Liver (tissue), 9 donors: ENCODE measurements around the gene HMX1. TPM values are rescaled to one million over a fixed set of nuclear protein-coding genes. Genes with fewer than 3 reads are reported as not detected.

Source experiments
- DNase-seq: peaks from one replicate; pipeline ENCODE4 v3.0.0-alpha.2; 2017; ENCODE audit warnings: low spot score
- H3K27ac ChIP-seq, 2 donors: one replicate each; pipeline ENCODE4 v1.7.0; 2013; ENCODE audit warnings: inconsistent platforms in 2 of 2, low read length in 2 of 2, control low read depth in 1 of 2, low read depth in 1 of 2, mild to moderate bottlenecking in 1 of 2
- H3K27me3 ChIP-seq, 4 donors: one replicate each; pipeline versions ENCODE4 v1.6.1 to v1.7.0; 2013; ENCODE audit warnings: low read length in 3 of 4, inconsistent platforms in 1 of 4, mild to moderate bottlenecking in 1 of 4, moderate library complexity in 1 of 4; ENCODE audit not compliant: control insufficient read depth in 4 of 4, insufficient read depth in 4 of 4
- H3K36me3 ChIP-seq, 4 donors: one replicate each; pipeline versions ENCODE4 v1.6.1 to v1.7.0; 2013; ENCODE audit warnings: low read length in 3 of 4, mild to moderate bottlenecking in 3 of 4, low read depth in 1 of 4, moderate library complexity in 1 of 4; ENCODE audit not compliant: control insufficient read depth in 4 of 4, insufficient read depth in 3 of 4
- H3K4me1 ChIP-seq, 4 donors: one replicate each; pipeline versions ENCODE4 v1.6.1 to v1.7.0; 2013; ENCODE audit warnings: low read length in 3 of 4, mild to moderate bottlenecking in 3 of 4, moderate library complexity in 1 of 4; ENCODE audit not compliant: control insufficient read depth in 4 of 4, insufficient read depth in 4 of 4
- H3K4me3 ChIP-seq, 3 donors: one replicate each; pipeline versions ENCODE4 v1.6.1 to v1.7.0; 2013; ENCODE audit warnings: low read length in 3 of 3, control low read depth in 1 of 3, low read depth in 1 of 3, mild to moderate bottlenecking in 1 of 3
- H3K9ac ChIP-seq, 2 donors: one replicate each; pipeline ENCODE4 v1.7.0; 2013; ENCODE audit warnings: low read length in 2 of 2, mild to moderate bottlenecking in 2 of 2, moderate library complexity in 2 of 2, control low read depth in 1 of 2, low read depth in 1 of 2
- H3K9me3 ChIP-seq, 4 donors: one replicate each; pipeline versions ENCODE4 v1.6.1 to v1.7.0; 2013; ENCODE audit warnings: low read length in 3 of 4; ENCODE audit not compliant: control insufficient read depth in 4 of 4
- EGR1 ChIP-seq, 2 donors: IDR thresholded peaks; 2 replicates each; pipeline ENCODE4 v1.6.1; 2016 to 2018; ENCODE audit warnings: antibody characterized with exemption in 2 of 2, low read depth in 2 of 2
- FOXA1 ChIP-seq: IDR thresholded peaks from 2 replicates; pipeline ENCODE4 v1.6.1; 2016; ENCODE audit warnings: antibody characterized with exemption
- FOXA2 ChIP-seq: IDR thresholded peaks from 2 replicates; pipeline ENCODE4 v1.6.1; 2016; ENCODE audit warnings: antibody characterized with exemption
- HNF4G ChIP-seq: IDR thresholded peaks from 2 replicates; pipeline ENCODE4 v1.6.1; 2016; ENCODE audit warnings: antibody characterized with exemption
- JUND ChIP-seq, 2 donors: IDR thresholded peaks; 2 replicates each; pipeline ENCODE4 v1.6.1; 2016; ENCODE audit warnings: antibody characterized with exemption in 2 of 2
- MAX ChIP-seq: IDR thresholded peaks from 2 replicates; pipeline ENCODE4 v1.6.1; 2016; ENCODE audit warnings: antibody characterized with exemption
- NR2F2 ChIP-seq: IDR thresholded peaks from 2 replicates; pipeline ENCODE4 v1.6.1; 2016; ENCODE audit warnings: antibody characterized with exemption
- RAD21 ChIP-seq, 2 donors: IDR thresholded peaks; 2 replicates each; pipeline ENCODE4 v1.6.1; 2016; ENCODE audit warnings: antibody characterized with exemption in 2 of 2, mild to moderate bottlenecking in 2 of 2
- REST ChIP-seq: IDR thresholded peaks from 2 replicates; pipeline ENCODE4 v1.6.1; 2016; ENCODE audit warnings: antibody characterized with exemption, mild to moderate bottlenecking
- RXRA ChIP-seq, 2 donors: IDR thresholded peaks; 2 replicates each; pipeline ENCODE4 v1.6.1; 2017 to 2018; ENCODE audit warnings: antibody characterized with exemption in 2 of 2, mild to moderate bottlenecking in 1 of 2
- SP1 ChIP-seq: IDR thresholded peaks from 2 replicates; pipeline ENCODE4 v1.6.1; 2018; ENCODE audit warnings: antibody characterized with exemption, mild to moderate bottlenecking
- YY1 ChIP-seq: IDR thresholded peaks from 2 replicates; pipeline ENCODE4 v1.6.1; 2016; ENCODE audit warnings: antibody characterized with exemption, mild to moderate bottlenecking
- ZBTB33 ChIP-seq: IDR thresholded peaks from 2 replicates; pipeline ENCODE4 v1.6.1; 2016; ENCODE audit warnings: antibody characterized with exemption
- WGBS: extraction: QIAGEN DNeasy Blood & Tissue Kit; methylation state at CpG from one replicate; pipeline ENCODE4 v1.1.7; 2013; 5-methylcytosine and 5-hydroxymethylcytosine counted together
- polyA plus RNA-seq, 2 donors: library from polyadenylated mRNA; stranded (reverse) in 1 of 2; unstranded in 1 of 2; fragments of 200-250 nt in 1 of 2; fragments of >200 nt in 1 of 2; fragmentation: Nextera tagmentation in 1 of 2; extraction: Ambion mirVana in 1 of 2; gene quantifications; one replicate each; pipeline versions ENCODE4 v1.2.1 to v1.2.3, GENCODE V29; 2013 to 2015
- total RNA-seq, 2 donors: library from RNA; depleted of rRNA; stranded (reverse); fragments of >200 nt; gene quantifications; one replicate each; pipeline ENCODE4 v1.2.3, GENCODE V29; 2014
- TF ChIP-seq, protein P1 (sequence below): IDR thresholded peaks from 2 replicates; pipeline ENCODE4 v1.6.1; 2016; ENCODE audit warnings: antibody characterized with exemption
- TF ChIP-seq, protein P2 (sequence below): fragments of 150-350 bp; IDR thresholded peaks from 2 replicates; pipeline ENCODE4 v1.5.1; 2017; ENCODE audit warnings: improper control_type of control experiment, low read depth, low read length; ENCODE audit not compliant: missing input control
- donor health status: healthy.
- donor health status: healthy.
- donor health status: healthy.
- donor health status: healthy.
- donor health status: healthy.

HMX1 gene
- total and polyA plus RNA-seq, 4 donors: not detected

DNA sequence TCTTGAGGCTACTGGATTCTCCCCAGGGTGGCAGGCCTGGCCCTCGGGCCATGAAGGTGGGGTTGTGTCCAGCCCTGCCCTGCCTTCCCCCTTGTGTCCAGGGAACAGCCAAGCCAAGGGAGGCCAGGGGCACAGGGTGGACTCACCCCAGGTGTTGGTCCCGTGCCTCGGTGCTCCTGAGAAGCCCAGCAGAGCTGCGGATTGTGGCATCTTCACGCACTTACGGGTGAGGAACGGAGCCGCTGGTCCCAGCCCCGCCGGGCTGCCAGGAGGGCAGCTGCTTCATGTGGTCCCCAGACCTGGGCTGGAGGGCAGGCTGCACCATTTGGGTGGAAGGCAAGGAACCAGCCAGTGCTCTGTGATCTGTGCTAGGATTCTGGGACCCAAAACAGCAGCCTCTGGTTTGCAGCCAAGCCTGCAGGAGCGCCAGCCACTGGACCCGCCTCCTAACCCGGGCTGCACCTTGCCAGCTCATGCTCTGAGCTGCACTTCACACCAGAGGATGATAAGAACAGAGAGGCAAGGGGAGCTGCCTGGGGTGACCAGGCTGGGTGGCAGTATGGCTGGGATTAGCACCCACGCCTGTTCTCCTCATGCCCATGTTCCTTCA, 36.1 kb upstream of the HMX1 start:
- DNase-seq: no peak
- 72% methylated on average over 14 of the region's 14 CpGs for WGBS

GRCh38 chr4:8906991-8907595, 35.5 kb upstream of the HMX1 start:
- Histone ChIP-seq H3K4me1 (no peaks in the 10 kb centered on the region), H3K27me3 (peaks cover 0 to 6% (median 0%) of the 10 kb centered on the region in 4 donors), H3K4me3 (no peak overlapping the region), H3K9ac (no peak overlapping the region), H3K36me3 (no peaks in the 10 kb centered on the region), H3K27ac (no peak overlapping the region), H3K9me3 (peaks cover 3 to 5% (median 4%) of the 10 kb centered on the region in 4 donors)
- TF ChIP-seq FOXA1 (no peak), MAX (no peak), RXRA (IDR thresholded peaks at IDR 0.05) (no peak), HNF4G (no peak), NR2F2 (no peak), FOXA2 (no peak), YY1 (no peak), JUND (IDR thresholded peaks at IDR 0.05) (no peak), REST (no peak), EGR1 (IDR thresholded peaks at IDR 0.05; ENCODE audit: low read depth in 2 of 2) (no peak), SP1 (no peak), ZBTB33 (no peak), RAD21 (IDR thresholded peaks at IDR 0.05) (no peak)
- TF ChIP-seq, protein P1, sequence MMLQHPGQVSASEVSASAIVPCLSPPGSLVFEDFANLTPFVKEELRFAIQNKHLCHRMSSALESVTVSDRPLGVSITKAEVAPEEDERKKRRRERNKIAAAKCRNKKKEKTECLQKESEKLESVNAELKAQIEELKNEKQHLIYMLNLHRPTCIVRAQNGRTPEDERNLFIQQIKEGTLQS: no peak
- TF ChIP-seq, protein P2, sequence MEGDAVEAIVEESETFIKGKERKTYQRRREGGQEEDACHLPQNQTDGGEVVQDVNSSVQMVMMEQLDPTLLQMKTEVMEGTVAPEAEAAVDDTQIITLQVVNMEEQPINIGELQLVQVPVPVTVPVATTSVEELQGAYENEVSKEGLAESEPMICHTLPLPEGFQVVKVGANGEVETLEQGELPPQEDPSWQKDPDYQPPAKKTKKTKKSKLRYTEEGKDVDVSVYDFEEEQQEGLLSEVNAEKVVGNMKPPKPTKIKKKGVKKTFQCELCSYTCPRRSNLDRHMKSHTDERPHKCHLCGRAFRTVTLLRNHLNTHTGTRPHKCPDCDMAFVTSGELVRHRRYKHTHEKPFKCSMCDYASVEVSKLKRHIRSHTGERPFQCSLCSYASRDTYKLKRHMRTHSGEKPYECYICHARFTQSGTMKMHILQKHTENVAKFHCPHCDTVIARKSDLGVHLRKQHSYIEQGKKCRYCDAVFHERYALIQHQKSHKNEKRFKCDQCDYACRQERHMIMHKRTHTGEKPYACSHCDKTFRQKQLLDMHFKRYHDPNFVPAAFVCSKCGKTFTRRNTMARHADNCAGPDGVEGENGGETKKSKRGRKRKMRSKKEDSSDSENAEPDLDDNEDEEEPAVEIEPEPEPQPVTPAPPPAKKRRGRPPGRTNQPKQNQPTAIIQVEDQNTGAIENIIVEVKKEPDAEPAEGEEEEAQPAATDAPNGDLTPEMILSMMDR: no peak
- DNase-seq: no peak
- WGBS: 77% methylated on average over 22 of the region's 22 CpGs

More for the DNA sequence above, 36.1 kb upstream of the HMX1 start:
- TF ChIP-seq, protein P2: no peak
- Histone ChIP-seq H3K27me3 (peaks cover 0 to 6% (median 0%) of the 10 kb centered on the region in 4 donors), H3K4me3 (no peak overlapping the region), H3K9ac (no peak overlapping the region), H3K9me3 (peaks cover 0 to 3% (median 2%) of the 10 kb centered on the region in 4 donors), H3K36me3 (no peaks in the 10 kb centered on the region), H3K4me1 (no peaks in the 10 kb centered on the region), H3K27ac (no peak overlapping the region)
